DLD1 (cell line): ENCODE measurements around the gene RNF32.
"Not testable (repeated sequence)": the region's sequence is repeated elsewhere in the genome, so short reads cannot be mapped to it uniquely, and the experiment has no call there.

Experiments
- in situ Hi-C: cut with HindIII; loops from 2 replicates; pipeline ENCODE4 v1.10.0; 2017; ENCODE audit warnings: low sequenced_read_pairs

RNF32 gene

DNA sequence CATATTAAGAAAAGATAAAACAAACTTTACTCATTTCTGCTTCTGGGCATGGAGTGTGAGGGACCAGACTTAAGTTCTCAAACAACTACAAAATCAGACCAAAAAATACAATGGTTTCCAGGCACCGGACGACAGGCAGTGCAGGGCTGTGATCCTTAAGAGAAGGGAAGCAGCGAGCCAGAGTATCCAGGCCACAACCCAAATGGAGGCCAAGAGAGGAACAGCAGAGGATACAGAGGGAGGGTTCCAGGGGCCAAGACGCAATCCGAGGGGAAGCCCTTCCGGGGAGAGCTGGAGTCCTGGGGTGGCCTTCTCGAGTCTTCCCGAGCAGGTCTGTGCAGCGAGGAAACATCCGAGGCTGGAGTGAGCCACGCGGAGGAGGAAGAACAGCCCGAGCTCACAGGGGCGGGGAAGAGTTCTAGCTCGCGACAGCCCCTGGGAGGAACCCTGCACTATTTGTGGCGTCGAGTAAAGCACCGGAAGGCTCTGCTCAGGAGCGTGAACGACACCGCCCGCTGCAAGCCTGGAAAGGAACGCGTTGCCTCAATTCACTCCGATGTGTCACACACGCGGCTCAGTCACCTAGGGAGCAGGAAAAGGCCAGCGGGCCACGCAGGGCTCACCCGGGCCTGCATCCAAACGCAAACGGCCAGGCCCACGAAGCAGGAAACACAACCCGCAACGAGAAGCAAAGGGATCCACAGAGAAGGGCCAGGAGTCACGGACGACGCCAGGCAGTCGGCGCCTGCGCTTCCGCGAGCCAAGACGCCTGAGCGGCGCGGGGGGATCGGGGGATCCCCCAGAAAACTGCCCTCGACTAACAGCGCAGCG lies 933 bp upstream of the RNF32 start:
- in situ Hi-C loops, result no loop called here

DNA sequence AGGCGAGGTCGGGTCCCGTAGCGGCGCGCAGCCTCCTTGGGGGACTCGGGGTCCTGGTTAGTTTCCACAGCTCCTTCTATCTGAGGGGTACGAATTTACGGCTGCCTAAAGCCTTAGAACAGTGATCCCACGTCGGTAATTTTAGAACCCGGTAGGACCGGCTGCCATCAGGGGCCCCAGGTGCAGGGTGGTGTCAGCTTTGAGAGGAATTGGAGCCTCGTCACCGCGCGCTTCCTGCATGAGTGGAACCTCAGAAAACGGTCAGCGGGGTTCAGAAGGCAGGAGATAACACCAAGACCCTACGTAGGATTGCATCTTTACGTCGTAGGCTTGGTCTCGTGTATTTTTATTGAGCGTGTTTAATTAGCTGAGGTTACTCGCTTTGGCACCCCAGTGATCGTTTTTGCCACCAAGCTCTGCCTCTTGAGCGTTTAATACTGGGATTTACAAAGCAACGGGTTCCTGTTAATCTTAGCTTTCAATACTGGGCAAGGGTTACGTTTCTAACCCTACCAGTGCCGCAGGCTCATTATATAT lies 443 bp downstream of the RNF32 start:
- in situ Hi-C loops, result no loop called here

DNA sequence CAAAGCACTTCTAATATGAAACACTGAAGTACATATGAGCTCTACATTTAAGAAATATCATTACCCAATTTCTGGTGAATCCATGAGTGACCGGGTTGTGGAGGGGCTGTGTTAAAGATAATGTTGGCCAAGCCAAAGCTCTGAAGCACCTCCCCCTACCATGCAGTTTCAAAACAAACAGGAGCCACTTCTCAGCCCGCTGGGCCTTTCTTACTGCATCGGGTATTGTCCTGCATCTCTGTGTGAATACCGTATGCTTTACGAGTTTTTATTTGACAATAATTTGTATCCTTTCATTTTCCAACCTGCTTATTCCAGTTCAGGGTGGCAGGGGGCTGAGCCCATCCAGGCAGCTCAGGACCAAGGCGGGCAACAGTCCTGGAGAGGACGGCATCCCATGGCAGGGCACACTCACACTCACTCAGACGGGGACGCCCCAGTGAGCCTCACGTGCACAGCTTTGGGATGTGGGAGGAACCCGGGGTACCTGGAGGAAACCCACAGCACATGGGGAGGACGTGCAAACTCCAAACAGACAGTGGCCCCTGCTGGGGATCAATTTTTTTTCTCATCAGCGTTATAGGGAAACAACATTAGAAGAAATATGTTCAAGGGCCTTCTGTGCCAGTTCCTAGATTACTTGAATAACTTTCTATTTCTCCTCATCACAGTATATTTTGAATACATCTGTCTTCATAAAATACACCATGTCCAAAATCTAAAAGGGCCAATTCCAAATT lies 1.9 kb downstream of the RNF32 start:
- in situ Hi-C loops, result no loop called here

- in situ Hi-C loops, result not testable (repeated sequence)
These were observed 6.8 kb downstream of the RNF32 start for GRCh38 chr7:156647330-156647729.

DNA sequence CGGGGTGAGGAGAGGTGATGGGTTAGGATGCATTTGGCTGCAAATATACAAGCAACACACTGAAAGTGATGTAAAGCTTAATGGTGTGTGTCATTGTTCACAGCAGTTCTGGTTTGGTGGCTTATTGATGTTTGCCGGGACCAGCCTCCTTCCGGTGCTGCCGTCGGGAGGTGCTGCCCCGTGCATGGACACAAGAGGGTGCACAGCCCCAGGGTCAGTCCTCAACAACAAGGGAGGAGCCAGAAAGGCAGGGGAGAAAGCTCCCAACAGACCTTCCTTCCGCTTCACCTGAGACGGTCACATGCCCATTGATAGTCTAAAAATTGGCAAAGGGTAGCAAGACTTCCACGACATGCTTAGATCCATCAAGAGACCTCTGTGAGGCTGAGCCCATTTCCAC lies 9.5 kb downstream of the RNF32 start:
- in situ Hi-C loops, result no loop called here

DNA sequence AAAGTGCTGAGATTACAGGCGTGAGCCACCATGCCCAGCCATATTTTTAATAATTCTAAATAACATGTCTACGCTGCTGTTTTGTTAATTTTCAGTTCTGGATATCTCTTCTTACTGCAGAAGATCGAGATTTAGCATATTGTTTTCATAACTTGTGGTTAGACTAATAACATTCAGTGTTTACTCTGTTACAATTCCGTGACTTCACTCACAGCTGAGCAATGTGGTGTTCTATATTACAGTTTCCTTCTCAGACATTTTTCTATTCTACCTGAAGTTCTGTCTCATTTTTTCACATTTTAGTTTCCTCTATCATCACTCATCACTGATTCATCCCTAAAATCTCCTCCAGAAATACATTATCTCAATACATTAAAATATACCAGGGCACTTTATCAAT lies 10.9 kb downstream of the RNF32 start:
- in situ Hi-C loops, result no loop called here

DNA sequence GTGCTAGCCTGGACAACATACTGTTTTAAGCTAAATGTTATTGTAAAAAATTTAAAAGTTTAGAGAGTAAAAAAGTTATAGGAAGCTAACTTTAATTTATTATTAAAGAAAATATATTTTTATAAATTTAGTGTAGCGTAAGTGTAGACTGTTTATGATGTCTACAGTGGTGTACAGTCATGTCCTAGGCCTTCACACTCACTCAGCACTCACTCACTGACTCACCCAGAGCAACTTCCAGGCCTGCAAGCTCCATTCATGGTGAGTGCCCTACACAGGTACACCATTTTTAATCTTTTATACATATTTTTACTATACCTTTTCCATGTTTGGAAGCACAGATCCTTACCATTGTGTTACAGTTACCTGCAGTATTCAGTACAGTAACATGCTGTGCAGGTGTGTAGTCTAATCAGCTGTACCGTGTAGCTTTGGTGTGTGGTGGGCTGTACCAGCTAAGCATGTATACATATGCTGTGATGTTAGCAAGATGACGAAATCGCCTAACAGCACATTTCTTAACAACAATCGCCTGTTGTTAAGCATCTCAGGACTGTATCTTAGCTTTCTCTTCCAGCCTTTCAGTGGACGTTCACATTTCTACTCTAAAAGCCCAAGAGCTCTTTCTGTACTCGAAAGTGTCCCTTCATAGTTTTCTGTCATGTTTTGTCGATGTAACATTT lies 12.5 kb downstream of the RNF32 start:
- in situ Hi-C loops, result no loop called here

DNA sequence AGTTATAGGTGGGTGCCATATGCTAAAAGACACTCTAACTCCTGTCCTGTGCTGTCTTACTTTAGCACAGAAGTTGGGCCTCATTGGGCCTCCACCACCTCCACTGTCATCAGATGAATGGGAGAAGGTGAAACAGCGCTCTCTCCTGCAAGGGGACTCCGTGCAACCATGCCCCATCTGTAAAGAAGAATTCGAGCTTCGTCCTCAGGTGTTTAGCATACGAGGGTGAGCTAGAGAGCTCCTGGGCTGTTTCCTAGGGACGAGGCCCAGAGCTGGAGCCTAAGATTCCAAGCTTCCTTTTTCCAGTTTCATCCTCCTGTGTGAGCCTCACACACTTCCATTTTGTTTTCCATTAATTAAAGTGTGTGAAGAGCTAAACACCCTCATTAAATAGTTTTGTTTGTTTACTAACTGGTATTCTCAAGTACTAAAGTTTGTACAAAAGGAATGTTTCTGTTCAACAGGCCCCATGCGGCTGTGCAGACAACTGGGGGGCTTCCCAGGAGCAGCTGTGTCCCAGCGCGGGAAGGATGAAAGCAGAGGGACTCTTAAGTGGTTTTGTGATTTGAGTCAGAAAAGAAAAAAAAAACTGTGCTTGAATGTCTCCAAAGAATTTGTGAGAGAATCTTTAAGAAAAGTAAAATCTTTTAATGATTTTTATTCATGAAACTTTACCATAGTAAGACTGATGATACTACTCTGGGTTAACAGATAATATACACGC lies 14.1 kb downstream of the RNF32 start:
- in situ Hi-C loops, result no loop called here

GRCh38 chr7:156655251-156655650 lies 14.7 kb downstream of the RNF32 start:
- in situ Hi-C loops, result no loop called here

DNA sequence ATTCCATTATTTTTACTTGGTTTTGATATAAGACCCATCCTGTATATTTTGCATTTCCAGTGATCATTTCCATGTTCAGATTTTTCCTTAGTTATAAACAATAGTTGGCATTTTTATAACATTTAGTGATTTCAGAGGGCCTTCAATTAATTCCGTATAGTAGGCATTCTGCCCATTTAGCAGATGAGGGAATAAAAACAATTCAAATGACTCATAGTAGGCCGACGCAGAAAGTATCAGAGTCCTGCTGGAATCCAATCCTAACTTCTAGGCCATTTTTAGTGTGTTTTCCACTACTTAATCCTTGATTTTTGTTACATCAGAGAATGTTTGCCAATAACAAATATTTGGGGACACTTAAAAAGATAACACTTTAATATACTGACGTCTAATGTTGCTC lies 15.4 kb downstream of the RNF32 start:
- in situ Hi-C loops, result no loop called here

DNA sequence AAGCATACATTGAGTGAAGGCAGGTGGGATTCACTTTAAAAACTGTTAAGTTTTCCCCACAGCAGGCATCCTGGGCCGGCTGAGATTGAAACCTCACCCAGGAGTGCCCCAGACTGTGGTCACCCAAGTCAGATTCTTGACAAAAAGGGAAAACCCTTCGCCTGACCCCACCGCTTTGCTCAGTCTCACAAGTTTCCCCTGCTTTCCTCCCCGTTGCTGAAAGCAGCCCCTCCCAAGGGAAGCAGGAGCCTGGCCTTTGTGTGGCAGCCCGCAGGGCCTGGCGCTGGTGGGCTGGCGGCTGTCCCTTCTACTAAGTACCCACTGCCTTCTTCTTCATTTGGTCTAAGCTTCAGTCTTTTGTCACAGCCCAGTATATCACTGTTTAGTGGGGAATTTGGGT lies 16.0 kb downstream of the RNF32 start:
- in situ Hi-C loops, result no loop called here

DNA sequence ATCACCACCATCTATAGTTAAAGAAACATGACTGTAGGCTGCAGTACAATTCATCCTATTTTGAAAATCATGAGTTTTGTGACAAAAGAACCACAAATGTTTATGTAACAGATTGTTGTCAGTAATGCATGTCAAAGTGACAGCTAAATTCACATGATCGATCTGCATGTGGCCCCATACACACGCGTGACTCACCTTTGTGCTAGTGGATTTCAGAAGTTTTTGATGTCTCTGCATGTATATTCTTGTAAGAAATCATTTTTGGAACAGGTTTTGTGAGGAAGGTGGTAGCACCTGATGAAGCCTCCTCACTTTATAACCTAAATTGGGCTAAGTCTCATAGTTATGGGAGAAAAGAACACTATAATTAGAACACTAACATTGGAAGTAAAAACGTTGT lies 17.1 kb downstream of the RNF32 start:
- in situ Hi-C loops, result no loop called here

DNA sequence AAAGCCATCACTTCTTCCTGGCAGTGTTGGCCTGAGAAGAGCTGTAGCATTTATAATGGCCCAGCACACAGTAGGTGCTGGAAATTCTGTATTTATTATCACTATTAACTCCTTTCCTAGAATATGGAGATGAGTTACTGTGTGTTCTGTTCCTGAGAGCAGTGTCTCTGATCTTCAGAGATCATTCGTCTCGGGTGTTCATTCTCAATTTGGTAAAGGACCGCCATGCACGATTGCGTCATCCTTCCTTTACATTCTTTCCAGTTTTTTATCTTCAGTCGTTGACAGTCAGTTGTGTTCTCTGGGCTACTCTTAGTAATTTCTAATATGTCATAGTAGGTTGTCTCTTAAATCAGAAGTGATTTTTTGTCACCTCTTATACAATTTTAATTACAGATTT lies 18.6 kb downstream of the RNF32 start:
- in situ Hi-C loops, result no loop called here

DNA sequence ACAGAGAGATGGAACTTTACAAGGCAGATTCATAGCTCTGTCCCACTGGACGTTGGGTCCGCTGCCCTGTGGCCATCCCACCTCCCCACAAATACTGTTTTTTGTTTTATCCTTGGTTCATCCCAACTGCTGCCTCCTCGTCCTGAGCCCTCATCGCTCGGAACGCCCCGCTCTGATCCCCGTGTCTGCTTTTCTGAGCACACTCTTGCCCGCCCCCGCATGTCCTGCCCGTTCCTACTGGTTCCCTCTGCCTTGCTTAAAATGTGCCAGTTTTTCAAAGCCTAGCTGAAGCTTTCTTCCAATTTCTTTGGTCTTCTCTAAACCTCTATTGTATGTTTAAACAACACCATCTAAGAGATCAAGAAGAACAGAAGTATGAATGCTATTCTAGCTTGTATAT lies 19.4 kb downstream of the RNF32 start:
- in situ Hi-C loops, result no loop called here

- in situ Hi-C loops, result no loop called here
These were observed 21.1 kb downstream of the RNF32 start for GRCh38 chr7:156661637-156662036.

GRCh38 chr7:156662277-156662676 lies 21.7 kb downstream of the RNF32 start:
- in situ Hi-C loops, result no loop called here

GRCh38 chr7:156665101-156665500 lies 24.5 kb downstream of the RNF32 start:
- in situ Hi-C loops, result no loop called here

DNA sequence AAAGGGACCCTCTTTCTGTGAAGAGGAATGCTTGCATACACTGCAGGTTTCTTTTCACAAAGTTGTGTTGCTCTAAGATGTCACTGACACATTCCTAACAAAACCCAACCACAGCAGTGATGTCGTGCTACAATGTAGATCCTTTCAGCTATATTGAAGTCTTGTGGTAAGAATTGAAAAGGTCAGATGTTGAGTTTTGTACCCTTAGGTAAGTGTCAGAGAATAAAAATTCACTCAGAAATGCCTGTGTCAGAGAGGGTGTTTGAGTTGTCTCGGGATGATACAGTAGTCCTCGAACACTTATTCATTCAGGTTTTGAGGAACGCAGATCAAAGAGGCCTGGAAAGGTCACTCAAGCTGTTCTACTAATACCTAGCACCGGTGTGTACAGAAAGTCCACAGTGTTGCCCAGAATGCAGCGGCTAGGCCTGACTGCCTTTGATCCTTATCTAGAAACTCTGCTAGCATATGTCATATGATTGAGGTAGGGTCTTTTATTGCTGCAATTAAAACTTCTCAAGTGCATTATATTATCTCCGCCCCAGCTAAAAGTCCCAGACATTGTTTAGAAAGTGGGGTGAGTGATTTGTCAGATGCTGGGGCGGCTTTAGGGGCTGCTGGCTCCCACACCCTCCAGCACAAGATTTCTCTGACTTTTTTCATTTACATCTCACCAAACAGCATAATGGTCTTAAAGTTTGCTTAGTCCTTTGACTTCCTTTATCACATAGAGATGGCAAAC lies 26.0 kb downstream of the RNF32 start:
- in situ Hi-C loops, result no loop called here

GRCh38 chr7:156667110-156667426 lies 26.5 kb downstream of the RNF32 start:
- in situ Hi-C loops, result no loop called here

DNA sequence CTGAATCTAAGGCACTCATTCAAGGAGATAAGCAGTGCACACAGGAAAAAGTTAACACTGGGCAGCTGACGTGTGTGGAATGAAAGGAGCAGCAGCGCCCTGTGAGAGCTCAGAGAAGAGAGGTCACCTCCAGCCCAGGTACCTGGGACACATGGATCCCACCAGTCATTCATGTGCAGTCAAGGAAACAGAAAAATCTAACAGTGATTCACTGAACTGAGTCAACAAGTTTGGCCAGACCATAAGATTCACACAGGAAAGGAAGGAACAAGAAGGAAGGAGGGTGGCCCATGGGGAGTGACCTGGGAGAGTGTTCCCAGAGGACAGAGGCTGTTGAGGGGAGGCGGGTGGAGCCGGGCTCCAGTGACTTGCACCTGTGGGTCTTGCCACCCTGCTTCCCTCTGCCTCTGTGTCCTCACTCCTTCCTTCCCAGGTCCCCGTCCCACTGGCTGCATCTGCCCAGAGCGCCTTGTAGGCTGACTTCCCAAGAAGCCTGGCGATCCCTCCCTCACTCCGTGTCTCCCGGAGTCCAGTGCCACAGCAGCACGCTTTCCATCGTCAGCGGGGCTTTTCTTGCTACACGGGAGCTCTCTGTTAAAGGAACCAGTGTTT lies 27.7 kb downstream of the RNF32 start:
- in situ Hi-C loops, result no loop called here
